Left lobe of liver (tissue), 2 donors: ENCODE results near the gene HPS4. TPM values are rescaled to one million over a fixed set of nuclear protein-coding genes. Genes with fewer than 3 reads are reported as not detected.
"Not testable (repeated sequence)": the region's sequence is repeated elsewhere in the genome, so short reads cannot be mapped to it uniquely, and the experiment has no call there.

Source experiments
- ATAC-seq: fragments of 200-7000 bp; cut with Tn5 transposase; one replicate; pipeline ENCODE4 v1.9.1; 2020; ENCODE audit warnings: mild to moderate bottlenecking, moderate library complexity
- DNase-seq: peaks from one replicate; pipeline ENCODE4 v3.0.0-alpha.2; 2020; ENCODE audit warnings: low spot score
- total RNA-seq: library from RNA; stranded (reverse); gene quantifications from one replicate; pipeline ENCODE4 v1.2.1, GENCODE V29; 2021
- donor health status: DM: no; HTN: no; CAD: no; lungs with moderate emphysema.
- donor health status: DM: no; HTN: yes; CAD: no.

The HPS4 gene
- total RNA-seq, 1 donor from 2014 or later: 13.2 TPM

DNA sequence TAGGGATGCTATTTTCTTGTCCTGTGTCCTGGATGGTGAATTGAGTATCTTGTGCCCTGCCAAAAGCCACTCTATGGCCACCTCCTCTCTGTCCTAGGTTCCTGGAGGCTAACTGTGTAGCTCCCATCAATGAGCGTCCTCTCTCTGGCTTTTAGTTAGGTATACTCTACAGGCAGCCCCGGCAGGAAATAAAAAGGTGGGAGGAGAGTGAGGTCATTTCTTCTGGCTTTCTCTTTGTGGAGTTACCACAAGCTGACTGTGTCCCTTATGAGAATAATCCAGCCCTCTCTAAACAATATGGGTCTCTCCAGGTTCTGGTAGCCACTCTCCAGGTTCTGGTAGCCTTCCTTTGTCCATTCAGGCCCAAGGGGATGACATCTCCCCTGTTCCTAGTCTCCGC lies 66.2 kb downstream of the HPS4 start:
- ATAC-seq: no peak
- no peak for DNase-seq

DNA sequence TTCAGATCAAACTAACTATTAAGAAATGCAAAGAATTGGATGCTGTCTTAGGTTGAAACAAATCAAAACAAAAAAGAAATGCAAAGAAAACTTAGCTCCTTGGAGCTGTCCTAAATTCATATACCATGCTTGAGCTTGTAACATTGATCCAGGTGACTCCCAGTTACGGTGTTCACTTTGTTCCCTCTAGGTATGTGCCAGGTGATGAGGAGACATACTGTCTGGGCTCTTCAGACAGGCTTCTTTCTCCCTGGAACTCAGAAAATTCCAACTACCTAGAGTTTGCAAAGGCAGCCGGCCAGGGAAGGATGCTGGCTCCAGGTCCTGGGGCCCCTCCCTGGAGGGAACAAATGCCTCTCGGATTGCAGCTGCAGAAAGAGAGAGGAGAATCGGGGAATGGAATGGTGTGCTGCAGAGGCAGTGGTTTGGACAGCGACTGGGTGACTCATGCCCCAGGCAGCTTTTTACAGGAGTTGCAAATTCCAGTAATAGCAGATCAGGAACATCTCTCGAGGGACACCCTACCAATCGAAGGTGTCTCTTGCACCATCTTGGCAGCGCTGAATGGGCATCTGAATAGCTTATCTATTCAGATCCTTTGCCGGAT lies 66.8 kb downstream of the HPS4 start:
- no peak for ATAC-seq
- no peak for DNase-seq

DNA sequence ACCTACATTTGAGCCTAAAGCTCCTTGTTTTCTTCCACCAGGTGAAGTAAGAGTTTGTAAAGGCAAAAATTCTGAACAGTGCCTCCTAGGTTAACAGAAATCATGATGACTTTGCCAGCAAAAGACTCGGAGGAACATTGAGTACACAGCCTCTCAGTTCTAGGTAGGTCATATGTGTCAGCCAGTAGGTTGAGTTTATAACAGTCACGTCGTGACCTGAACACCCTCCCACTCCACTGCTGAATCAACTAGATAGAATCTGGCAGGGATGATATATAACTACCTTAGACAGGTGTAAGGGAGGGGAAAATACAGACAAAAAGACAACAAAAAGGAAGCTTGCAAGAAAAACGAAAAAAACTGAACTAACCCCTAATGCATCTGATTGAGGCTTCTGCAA lies 67.3 kb downstream of the HPS4 start:
- ATAC-seq: no peak
- no peak for DNase-seq

DNA sequence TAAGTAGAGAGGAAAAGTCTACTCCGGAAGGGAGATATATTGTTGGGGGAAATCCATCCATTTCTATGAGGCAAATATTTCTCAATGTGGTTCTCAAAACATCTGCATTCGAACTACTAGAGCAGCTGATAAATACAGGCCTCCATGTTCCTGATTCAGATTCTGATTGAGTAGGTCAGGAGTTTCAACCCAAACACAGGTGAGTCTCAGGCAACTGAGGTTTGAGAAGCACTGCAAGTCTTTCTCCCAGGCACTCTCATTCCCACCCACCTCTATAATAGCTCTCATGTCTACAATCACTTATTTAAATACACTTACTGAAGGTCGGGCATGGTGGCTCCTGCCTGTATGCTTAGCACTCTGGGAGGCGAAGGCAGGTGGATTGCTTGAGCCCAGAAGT lies 69.2 kb downstream of the HPS4 start:
- ATAC-seq (no peak), DNase-seq (no peak)

DNA sequence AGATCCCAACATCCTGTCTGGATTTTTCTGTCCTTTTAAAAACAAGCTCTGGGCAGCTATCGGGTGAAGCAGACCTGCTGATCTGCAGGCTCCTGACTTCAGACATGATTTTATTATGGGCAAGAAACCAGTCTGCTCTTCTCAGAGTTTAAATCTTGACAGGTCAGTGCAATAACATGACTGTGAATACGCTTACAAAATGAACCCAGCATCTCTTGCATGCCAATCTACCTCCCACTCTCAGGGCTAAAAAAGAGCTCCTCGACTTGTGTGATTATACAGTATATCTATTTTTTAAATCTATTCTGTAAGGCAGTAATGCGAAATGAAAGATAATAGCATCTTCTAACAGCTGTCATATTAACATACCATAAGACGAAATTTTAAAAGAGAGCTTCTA lies 73.2 kb downstream of the HPS4 start:
- DNase-seq (no peak), ATAC-seq (no peak)

DNA sequence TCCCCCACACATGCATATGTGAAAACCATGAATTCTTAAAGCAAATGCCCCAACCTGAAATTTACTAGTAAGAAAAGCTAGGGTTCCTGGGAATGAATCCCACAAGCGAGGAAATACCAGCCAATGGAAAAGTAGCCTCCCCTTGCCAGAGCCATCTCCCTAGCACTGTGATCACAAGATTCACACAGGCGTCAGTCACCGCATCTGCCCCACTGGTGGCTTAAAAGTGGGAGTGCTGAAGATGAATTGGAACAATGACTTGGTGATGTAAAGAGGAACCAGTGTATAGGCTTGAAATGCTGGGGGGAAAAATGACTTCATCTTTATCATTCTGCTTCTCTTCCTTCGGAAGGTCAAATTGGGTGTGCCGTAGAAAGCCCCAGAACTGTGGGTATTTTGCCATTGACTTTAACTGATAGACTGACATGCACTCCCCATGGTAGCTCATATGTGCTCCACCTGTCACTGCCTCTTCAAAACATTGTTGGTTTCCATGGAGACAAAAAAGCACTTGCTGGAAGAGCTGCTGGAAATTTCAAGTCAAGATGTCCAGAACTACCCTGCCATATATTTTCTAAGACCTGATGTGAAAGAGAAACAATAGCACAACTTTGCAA lies 73.8 kb downstream of the HPS4 start:
- ATAC-seq: no peak

DNA sequence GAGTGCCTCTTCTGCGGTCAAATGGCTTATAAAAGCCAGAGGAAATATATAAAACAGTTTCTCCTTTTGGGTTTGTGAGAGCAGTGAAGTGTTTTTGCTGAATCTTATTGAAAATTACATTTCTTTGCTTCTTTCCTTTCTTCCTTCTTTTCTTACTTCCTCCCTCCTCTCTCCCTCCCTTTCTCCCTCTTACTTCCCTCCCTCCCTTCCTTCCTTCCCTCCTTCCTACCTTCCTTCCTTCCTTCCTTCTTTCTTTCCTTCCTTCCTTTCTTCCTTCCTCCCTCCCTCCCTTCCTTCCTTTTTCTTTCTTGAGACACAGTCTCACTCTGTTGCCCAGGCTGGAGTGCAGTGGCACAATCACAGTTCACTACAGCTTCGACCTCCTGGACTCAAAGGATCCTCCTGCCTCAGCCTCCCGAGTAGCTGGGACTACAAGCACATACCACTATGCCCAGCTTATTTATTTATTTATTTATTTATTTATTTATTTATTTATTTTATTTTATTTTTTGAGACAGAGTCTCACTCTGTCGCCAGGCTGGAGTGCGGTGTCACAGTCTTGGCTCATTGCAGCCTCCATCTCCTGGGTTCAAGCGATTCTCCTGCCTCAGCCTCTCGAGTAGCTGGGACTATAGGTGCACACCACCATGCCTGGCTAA lies 74.9 kb downstream of the HPS4 start:
- DNase-seq, ATAC-seq: not testable (repeated sequence)

More for the DNA sequence above, 73.8 kb downstream of the HPS4 start:
- no peak for DNase-seq

DNA sequence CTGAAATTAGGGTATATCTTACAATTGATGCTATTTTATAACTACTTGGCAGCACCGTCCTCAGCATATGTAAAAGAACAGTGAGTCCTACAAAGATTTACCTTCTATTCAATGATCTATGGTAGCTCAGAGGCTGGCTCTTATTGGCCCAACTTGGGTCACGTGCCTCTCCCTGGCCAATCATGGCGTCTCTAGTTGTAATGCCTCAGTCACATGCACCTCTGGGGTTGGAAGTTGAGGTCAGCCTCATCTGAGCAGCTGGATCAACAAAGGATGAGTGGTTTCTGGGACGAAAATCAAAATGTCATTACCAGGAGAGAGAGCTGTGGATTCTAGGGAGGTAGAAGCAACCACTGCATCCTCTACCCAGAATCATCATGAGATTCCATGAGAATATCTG lies 77.5 kb downstream of the HPS4 start:
- no peak for ATAC-seq
- DNase-seq: no peak

DNA sequence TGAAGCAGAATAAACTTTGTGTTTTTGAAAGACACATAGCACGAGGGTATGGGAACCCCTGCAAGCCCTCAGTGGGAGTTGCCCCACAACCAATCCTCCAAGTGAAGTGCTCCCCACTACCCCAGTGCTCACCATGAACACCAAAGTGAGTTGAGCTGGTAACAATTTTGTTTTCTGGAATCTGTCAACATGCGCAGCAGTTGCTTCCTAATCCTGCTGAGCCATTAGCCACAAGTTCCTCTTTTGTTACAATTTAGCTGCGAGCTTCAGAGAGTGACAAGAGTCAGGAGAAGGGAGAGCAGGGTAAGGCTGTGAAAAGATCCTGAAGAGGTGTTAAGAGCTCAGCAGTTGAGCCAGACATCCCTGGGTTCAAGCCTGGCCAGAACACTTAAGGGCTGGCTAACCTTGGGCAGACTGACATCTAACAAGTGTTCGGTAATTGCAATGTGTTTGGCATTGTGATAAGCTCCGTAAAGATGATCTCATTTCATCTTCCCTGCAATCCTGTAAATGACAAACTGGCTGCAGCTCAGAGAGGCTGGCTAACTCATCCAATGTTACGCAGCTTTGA lies 78.6 kb downstream of the HPS4 start:
- ATAC-seq (no peak), DNase-seq (no peak)

DNA sequence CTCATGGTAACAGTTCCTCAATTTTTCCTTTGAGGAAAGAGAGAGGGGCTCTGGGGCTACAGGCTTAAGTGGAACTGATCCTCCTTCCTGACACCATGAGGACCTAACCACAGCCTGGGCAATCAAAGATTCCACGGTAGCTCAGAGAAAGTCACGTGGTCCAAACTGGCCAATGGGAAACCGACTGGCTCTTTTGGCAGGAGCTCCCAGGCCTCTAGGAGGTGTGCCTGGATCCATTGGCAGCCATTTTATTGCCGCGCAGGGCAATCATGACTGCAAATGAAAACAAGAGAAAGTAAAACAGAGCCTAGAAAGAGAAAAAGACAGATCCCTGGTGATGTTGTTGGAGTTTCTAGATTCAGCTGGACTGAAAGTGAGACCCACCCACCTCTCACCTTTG lies 81.9 kb downstream of the HPS4 start:
- no peak for ATAC-seq

More for the DNA sequence above, 81.9 kb downstream of the HPS4 start:
- no peak for DNase-seq

Other genes starting within 250 kb of the HPS4 start
- 0.13 TPM for gene ASPHD2, start 54.5 kb downstream of the HPS4 start, total RNA-seq
- 9.5 TPM for gene SRRD, start 94 bp upstream of the HPS4 start, total RNA-seq
- 19.8 TPM for gene TFIP11, start 28.7 kb upstream of the HPS4 start, total RNA-seq
- gene TPST2, start 106.3 kb upstream of the HPS4 start, total RNA-seq: 71.9 TPM
- not detected for gene CRYBB1, start 134.2 kb upstream of the HPS4 start, total RNA-seq
- not detected for gene CRYBA4, start 138.2 kb upstream of the HPS4 start, total RNA-seq
- gene MIAT, start 173.8 kb upstream of the HPS4 start, total RNA-seq: 0.60 TPM